HepG2 (cell line): Measurements from ENCODE around the gene NFAT5. TPM values are rescaled to one million over a fixed set of nuclear protein-coding genes. Genes with fewer than 3 reads are reported as not detected.

Experiments used
- ARID3A ChIP-seq: IDR thresholded peaks from 2 replicates; pipeline ENCODE4 v1.6.1; 2012; ENCODE audit warnings: low read depth, low read length, improper control_type of control experiment
- ASH2L ChIP-seq: fragments of 300-600, 200-600 bp; sonication (generic); IDR thresholded peaks from 2 replicates; pipeline ENCODE4 v1.7.0; 2017; ENCODE audit warnings: low read depth, mild to moderate bottlenecking, moderate library complexity, mixed read lengths, low read length; ENCODE audit not compliant: insufficient read length
- CBFB ChIP-seq: sonication (generic); formaldehyde crosslinking; IDR thresholded peaks from 2 replicates; pipeline ENCODE4 v1.4.0; 2020; ENCODE audit warnings: missing genetic modification reagents
- CEBPB ChIP-seq: IDR thresholded peaks from 2 replicates; pipeline ENCODE4 v1.6.1; 2011; ENCODE audit warnings: low read depth, low read length, improper control_type of control experiment, borderline replicate concordance
- CEBPG ChIP-seq: IDR thresholded peaks from 2 replicates; pipeline ENCODE4 v1.6.1; 2016
- EP300 ChIP-seq, 3 experiments: sonication (generic) in 1 of 3; formaldehyde crosslinking in 1 of 3; IDR thresholded peaks; 2 replicates each; pipeline versions ENCODE4 v1.5.1 to v1.6.1; 2011 to 2020; ENCODE audit warnings: low read depth in 2 of 3, low read length in 2 of 3, borderline replicate concordance in 1 of 3, improper control_type of control experiment in 1 of 3, mild to moderate bottlenecking in 1 of 3, missing genetic modification reagents in 1 of 3, moderate library complexity in 1 of 3
- FOXA1 ChIP-seq, 2 experiments: fragments of 450-650 bp in 1 of 2; sonication (generic) in 1 of 2; formaldehyde crosslinking in 1 of 2; IDR thresholded peaks; 2 replicates each; pipeline versions ENCODE4 v1.4.0 to v1.6.1; 2016 to 2020; ENCODE audit warnings: missing genetic modification reagents in 1 of 2
- FOXA3 ChIP-seq: IDR thresholded peaks from 2 replicates; pipeline ENCODE4 v1.6.1; 2016; ENCODE audit warnings: missing genetic modification reagents, missing compliant biosample characterization
- GATAD2A ChIP-seq: IDR thresholded peaks from 2 replicates; pipeline ENCODE4 v1.6.1; 2016
- HNF4G ChIP-seq, 2 experiments: sonication (generic) in 1 of 2; formaldehyde crosslinking in 1 of 2; IDR thresholded peaks; 2 replicates each; pipeline versions ENCODE4 v1.4.0 to v1.6.1; 2011 to 2020; ENCODE audit warnings: borderline replicate concordance in 2 of 2, low read depth in 2 of 2, mild to moderate bottlenecking in 2 of 2, low read length in 1 of 2, missing genetic modification reagents in 1 of 2, moderate library complexity in 1 of 2
- MAX ChIP-seq: IDR thresholded peaks from 2 replicates; pipeline ENCODE4 v1.6.1; 2012; ENCODE audit warnings: inconsistent platforms
- NCOR1 ChIP-seq: fragments of 200-600 bp; sonication (generic); IDR thresholded peaks from 2 replicates; pipeline ENCODE4 v1.7.0; 2017; ENCODE audit warnings: antibody characterized with exemption, low read length, borderline replicate concordance
- SOX6 ChIP-seq, 2 experiments: fragments of 450-650 bp in 1 of 2; sonication (generic) in 1 of 2; formaldehyde crosslinking in 1 of 2; IDR thresholded peaks; 2 replicates each; pipeline versions ENCODE4 v1.4.0 to v1.6.1; 2017 to 2020; ENCODE audit warnings: antibody characterized with exemption in 1 of 2, mild to moderate bottlenecking in 1 of 2, missing genetic modification reagents in 1 of 2
- STAG1 ChIP-seq: sonication (generic); formaldehyde crosslinking; IDR thresholded peaks from 2 replicates; pipeline ENCODE4 v1.4.0; 2020; ENCODE audit warnings: missing genetic modification reagents
- THAP11 ChIP-seq: IDR thresholded peaks from 2 replicates; pipeline ENCODE4 v1.6.1; 2016; ENCODE audit warnings: missing biosample characterization, missing genetic modification reagents
- ZBTB37 ChIP-seq: sonication (generic); formaldehyde crosslinking; IDR thresholded peaks from 2 replicates; pipeline ENCODE4 v1.4.0; 2020; ENCODE audit warnings: mild to moderate bottlenecking, missing genetic modification reagents
- ZNF644 ChIP-seq: IDR thresholded peaks from 2 replicates; pipeline ENCODE4 v1.6.1; 2016; ENCODE audit warnings: low read depth
- ZNF652 ChIP-seq: IDR thresholded peaks from 2 replicates; pipeline ENCODE4 v1.6.1; 2016; ENCODE audit warnings: low read depth, borderline replicate concordance
- ZNF766 ChIP-seq: sonication (generic); formaldehyde crosslinking; IDR thresholded peaks from 2 replicates; pipeline ENCODE4 v1.5.0; 2020; ENCODE audit warnings: missing genetic modification reagents, borderline replicate concordance
- polyA plus RNA-seq, 8 experiments: library from polyadenylated mRNA; depleted of rRNA in 3 of 8; stranded (reverse) in 7 of 8; unstranded in 1 of 8; fragments of >200 nt; fragmentation: Illumina TruSeq in 4 of 8; extraction: Trizol in 4 of 8; gene quantifications; 2 replicates each; pipeline versions ENCODE4 v1.2.1 to v1.2.3, GENCODE V29; 2011 to 2016; ENCODE audit warnings: low read depth in 4 of 8, missing spikeins in 1 of 8, mixed read lengths in 1 of 8; ENCODE audit not compliant: insufficient read depth in 1 of 8
- total RNA-seq, 5 experiments: library from RNA; depleted of rRNA; stranded (reverse); fragments of >200 nt; fragmentation: Illumina TruSeq; extraction: Trizol; gene quantifications; 2 replicates each; pipeline ENCODE4 v1.2.3, GENCODE V29; 2016; ENCODE audit warnings: low read depth in 1 of 5

NFAT5 gene
- total and polyA plus RNA-seq, 2 of the 13 experiments (the other 11 are each of a cell fraction or from before 2014, with no cell fraction given), result 20.5 to 54.3 TPM

GRCh38 chr16:69561901-69562300 lies 3.9 kb upstream of the NFAT5 start (continued):
- TF ChIP-seq HNF4G (IDR thresholded peaks at IDR 0.05; ENCODE audit: borderline replicate concordance, low read depth, low read length) (peak; percentile 42; the same call in 1 of the 2 replicates), HNF4G (CRISPR knock-in tag; IDR thresholded peaks at IDR 0.05; ENCODE audit: borderline replicate concordance, low read depth) (no peak), CEBPB (peak; percentile 86; the same call in 1 of the 2 replicates), ZBTB37 (CRISPR knock-in tag) (no peak), GATAD2A (peak; percentile 82), ASH2L (peak; percentile 24), SOX6 (IDR thresholded peaks at IDR 0.05) (no peak), SOX6 (CRISPR knock-in tag; IDR thresholded peaks at IDR 0.05) (peak; percentile 34; the same call in 1 of the 2 replicates), CEBPG (CRISPR knock-in tag) (peak; percentile 88), EP300 (IDR thresholded peaks at IDR 0.05; ENCODE audit: low read depth in 2 of 2, low read length in 2 of 2) (0 out of 4 replicates have a peak, but pooled peaks of 1 of the 2 experiments have one; percentile 15), EP300 (CRISPR knock-in tag; IDR thresholded peaks at IDR 0.05; ENCODE audit: borderline replicate concordance) (no peak), ZNF652 (CRISPR knock-in tag) (peak; percentile 92), ZNF644 (CRISPR knock-in tag) (peak; percentile 54), ARID3A (peak; percentile 49; the same call in 1 of the 2 replicates), STAG1 (CRISPR knock-in tag) (no peak), MAX (no peak), FOXA1 (IDR thresholded peaks at IDR 0.05) (no peak), FOXA1 (CRISPR knock-in tag; IDR thresholded peaks at IDR 0.05) (peak; percentile 47; the same call in 1 of the 2 replicates), ZNF766 (CRISPR knock-in tag) (no peak), FOXA3 (CRISPR knock-in tag) (peak; percentile 71), NCOR1 (peak; percentile 34; the same call in 1 of the 2 replicates), THAP11 (peak; percentile 25; the same call in 1 of the 2 replicates), CBFB (CRISPR knock-in tag) (no peak)
